Chondrocyte (in vitro differentiated cells): ENCODE measurements around the gene MYH11. TPM values are rescaled to one million over a fixed set of nuclear protein-coding genes. Genes with fewer than 3 reads are reported as not detected.

Source experiments
- DNase-seq: peaks from one replicate; pipeline ENCODE4 v3.0.0; 2021; ENCODE audit warnings: mixed read lengths, low spot score
- H3K27ac Mint-ChIP-seq: one replicate; pipeline ENCODE4 v1.8.0; 2021; ENCODE audit warnings: mild to moderate bottlenecking, moderate library complexity, mixed read lengths; ENCODE audit not compliant: unreplicated experiment
- H3K27me3 Mint-ChIP-seq: 2 replicates; pipeline ENCODE4 v1.8.0; 2021; ENCODE audit warnings: low read depth, mixed read lengths
- H3K36me3 Mint-ChIP-seq: 2 replicates; pipeline ENCODE4 v1.8.0; 2021; ENCODE audit warnings: low read depth, mixed read lengths
- H3K4me1 Mint-ChIP-seq: 2 replicates; pipeline ENCODE4 v1.8.0; 2021; ENCODE audit warnings: low read depth, mild to moderate bottlenecking, mixed read lengths
- H3K4me3 Mint-ChIP-seq: one replicate; pipeline ENCODE4 v1.8.0; 2021; ENCODE audit warnings: mild to moderate bottlenecking, moderate library complexity, mixed read lengths; ENCODE audit not compliant: unreplicated experiment
- H3K9me3 Mint-ChIP-seq: 2 replicates; pipeline ENCODE4 v1.8.0; 2021; ENCODE audit warnings: low read depth, mixed read lengths
- total RNA-seq: library from RNA; stranded (reverse); gene quantifications from 3 replicates; pipeline ENCODE4 v1.2.1, GENCODE V29; 2021
- TF ChIP-seq, protein P1 (sequence below): fragments of 200-600 bp; sonication (generic); IDR thresholded peaks from 2 replicates; pipeline ENCODE4 v1.5.0; 2021; ENCODE audit warnings: antibody characterized with exemption, mild to moderate bottlenecking, moderate library complexity

MYH11 gene
- total RNA-seq, 1 donor from 2014 or later = 58.3 TPM

DNA sequence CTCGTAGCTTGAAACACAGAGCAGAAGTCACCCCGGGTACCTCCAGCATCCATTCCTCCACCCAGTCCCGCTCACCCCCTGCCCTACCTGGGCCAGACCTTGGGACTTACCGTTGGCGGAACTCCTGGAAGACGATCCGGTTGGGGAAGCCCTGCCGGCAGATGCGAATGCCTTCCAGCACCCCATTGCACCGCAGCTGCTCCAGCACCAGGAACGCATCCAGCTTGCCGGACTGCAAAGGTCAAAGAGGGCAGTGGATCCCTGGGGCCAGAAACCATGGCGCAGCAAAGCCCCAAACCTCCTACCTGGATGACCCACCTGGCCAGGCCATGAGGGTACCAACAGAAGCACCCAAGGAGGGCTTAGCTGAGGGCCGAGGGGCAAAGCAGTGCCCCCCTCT lies 108.9 kb downstream of the MYH11 start:
- Mint-ChIP-seq H3K27me3 (no peaks in the 10 kb centered on the region), H3K9me3 (no peaks in the 10 kb centered on the region), H3K27ac (no peak overlapping the region), H3K36me3 (peaks cover 9% of the 10 kb centered on the region), H3K4me3 (no peak overlapping the region), H3K4me1 (no peaks in the 10 kb centered on the region)
- TF ChIP-seq, protein P1, sequence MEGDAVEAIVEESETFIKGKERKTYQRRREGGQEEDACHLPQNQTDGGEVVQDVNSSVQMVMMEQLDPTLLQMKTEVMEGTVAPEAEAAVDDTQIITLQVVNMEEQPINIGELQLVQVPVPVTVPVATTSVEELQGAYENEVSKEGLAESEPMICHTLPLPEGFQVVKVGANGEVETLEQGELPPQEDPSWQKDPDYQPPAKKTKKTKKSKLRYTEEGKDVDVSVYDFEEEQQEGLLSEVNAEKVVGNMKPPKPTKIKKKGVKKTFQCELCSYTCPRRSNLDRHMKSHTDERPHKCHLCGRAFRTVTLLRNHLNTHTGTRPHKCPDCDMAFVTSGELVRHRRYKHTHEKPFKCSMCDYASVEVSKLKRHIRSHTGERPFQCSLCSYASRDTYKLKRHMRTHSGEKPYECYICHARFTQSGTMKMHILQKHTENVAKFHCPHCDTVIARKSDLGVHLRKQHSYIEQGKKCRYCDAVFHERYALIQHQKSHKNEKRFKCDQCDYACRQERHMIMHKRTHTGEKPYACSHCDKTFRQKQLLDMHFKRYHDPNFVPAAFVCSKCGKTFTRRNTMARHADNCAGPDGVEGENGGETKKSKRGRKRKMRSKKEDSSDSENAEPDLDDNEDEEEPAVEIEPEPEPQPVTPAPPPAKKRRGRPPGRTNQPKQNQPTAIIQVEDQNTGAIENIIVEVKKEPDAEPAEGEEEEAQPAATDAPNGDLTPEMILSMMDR = no peak
- no peak for DNase-seq

DNA sequence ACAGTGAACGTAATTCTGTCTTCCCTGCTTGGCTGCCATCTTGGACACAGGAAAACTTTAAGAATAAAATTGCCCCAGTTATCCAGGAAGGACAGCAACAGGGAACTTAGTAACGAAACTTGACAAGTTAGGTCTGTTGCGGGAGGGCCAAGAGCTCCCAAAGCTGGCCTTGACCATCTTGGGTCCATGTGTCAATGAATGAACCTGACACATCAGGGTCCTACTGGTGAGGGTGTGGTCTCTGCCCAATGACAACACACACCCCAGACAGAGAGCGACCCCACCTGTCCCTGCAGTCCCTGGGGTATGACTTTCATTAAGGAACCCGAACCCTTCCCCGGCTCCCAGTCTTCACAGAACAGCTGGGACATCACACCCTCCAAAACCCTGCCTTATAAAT lies 110.5 kb downstream of the MYH11 start:
- no peaks in the 10 kb centered on the region for H3K9me3 Mint-ChIP-seq
- no peaks in the 10 kb centered on the region for H3K4me1 Mint-ChIP-seq
- no peaks in the 10 kb centered on the region for H3K27me3 Mint-ChIP-seq
- no peak for DNase-seq
- H3K4me3 Mint-ChIP-seq = no peak overlapping the region
- no peak overlapping the region for H3K27ac Mint-ChIP-seq
- TF ChIP-seq, protein P1 = no peak
- H3K36me3 Mint-ChIP-seq = peaks cover 13% of the 10 kb centered on the region

DNA sequence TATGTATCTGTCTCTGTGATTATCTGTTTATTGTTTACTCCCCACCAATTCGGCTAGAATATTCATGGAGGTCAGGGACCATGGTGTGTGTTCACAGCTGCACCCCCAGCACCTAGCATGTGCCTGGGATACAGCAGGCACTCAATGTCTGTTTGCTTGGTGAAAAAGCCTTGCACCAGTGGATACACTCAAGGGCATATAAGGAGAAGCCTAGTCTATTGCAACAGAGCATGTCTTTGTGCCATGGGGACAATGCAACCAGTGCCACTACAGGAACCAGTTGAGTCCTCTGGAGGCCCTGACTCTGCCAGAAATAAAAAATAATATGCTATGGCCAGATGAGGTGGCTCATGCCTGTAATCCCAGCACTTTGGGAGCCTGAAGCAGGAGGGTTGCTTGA lies 113.2 kb downstream of the MYH11 start:
- peaks cover 21% of the 10 kb centered on the region for H3K36me3 Mint-ChIP-seq
- H3K4me1 Mint-ChIP-seq = no peaks in the 10 kb centered on the region
- no peak overlapping the region for H3K27ac Mint-ChIP-seq
- H3K4me3 Mint-ChIP-seq = no peak overlapping the region
- no peak for DNase-seq
- H3K9me3 Mint-ChIP-seq = peaks cover 4% of the 10 kb centered on the region
- TF ChIP-seq, protein P1 = no peak
- no peaks in the 10 kb centered on the region for H3K27me3 Mint-ChIP-seq

DNA sequence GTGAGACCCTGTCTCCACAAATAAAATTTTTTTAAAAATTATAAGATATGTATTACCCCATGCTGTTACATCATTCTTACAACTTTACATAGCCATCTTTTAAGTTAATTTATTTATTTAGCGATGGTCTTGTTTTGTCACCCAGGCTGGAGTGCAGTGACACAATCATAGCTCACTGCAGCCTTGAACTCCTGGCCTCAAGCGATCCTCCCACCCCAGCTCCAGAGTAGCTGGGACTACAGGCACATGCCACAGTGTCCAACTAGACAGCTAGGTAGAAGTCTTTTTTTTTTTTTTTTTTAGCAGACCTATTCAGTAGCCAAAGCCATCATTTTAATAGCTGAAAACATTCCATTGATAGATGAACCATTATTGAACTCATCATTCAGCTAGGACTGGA lies 114.1 kb downstream of the MYH11 start:
- Mint-ChIP-seq H3K27me3 (no peaks in the 10 kb centered on the region), H3K4me3 (no peak overlapping the region), H3K4me1 (no peaks in the 10 kb centered on the region), H3K27ac (no peak overlapping the region), H3K36me3 (peaks cover 18% of the 10 kb centered on the region), H3K9me3 (peaks cover 4% of the 10 kb centered on the region)
- TF ChIP-seq, protein P1 = no peak
- DNase-seq = no peak

DNA sequence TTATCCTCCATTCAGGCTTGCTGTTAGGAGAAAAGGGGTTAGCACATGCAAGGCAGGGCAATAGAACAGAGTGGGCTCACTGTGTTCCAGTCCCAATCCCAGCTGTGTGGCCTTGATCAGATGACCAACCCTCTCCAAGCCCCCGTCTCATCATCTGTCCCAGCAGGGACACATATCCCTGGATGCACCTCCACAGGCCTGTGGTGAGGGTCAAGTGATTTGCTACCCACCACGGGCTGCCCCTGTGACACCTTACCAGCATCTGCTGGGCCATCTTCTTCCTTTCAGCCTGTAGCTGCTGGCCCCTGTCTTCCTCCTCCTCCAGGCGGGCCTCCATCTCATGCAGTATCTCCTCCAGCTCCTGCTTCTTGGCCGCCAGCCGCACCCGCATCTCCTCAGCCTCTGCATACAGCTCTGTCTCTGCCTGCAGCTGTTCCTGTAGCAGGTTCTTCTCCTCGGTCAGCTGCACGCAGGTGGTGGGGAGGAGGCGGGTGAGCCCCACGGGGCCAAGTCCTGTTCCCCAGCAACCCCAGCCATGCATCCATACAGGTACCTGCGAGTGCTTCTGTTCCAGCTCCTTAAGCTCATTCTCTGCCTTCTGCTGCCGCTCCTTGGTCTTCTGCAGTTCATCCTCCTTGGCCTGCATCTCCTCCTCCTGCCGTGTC lies 115.5 kb downstream of the MYH11 start:
- DNase-seq = no peak
- Mint-ChIP-seq H3K4me1 (no peaks in the 10 kb centered on the region), H3K4me3 (no peak overlapping the region), H3K9me3 (peaks cover 4% of the 10 kb centered on the region), H3K36me3 (peaks cover 18% of the 10 kb centered on the region), H3K27me3 (no peaks in the 10 kb centered on the region), H3K27ac (no peak overlapping the region)
- TF ChIP-seq, protein P1 = no peak
